Ishikawa (cell line): ENCODE measurements around the gene TMEM245.

Experiments
- CEBPB ChIP-seq: IDR thresholded peaks from 2 replicates; pipeline ENCODE4 v1.6.1; 2012
- CREB1 ChIP-seq: IDR thresholded peaks from 2 replicates; pipeline ENCODE4 v1.6.1; 2012; ENCODE audit warnings: low read depth
- EGR1 ChIP-seq: IDR thresholded peaks from 2 replicates; pipeline ENCODE4 v1.6.1; 2012
- EP300 ChIP-seq: IDR thresholded peaks from 2 replicates; pipeline ENCODE4 v1.6.1; 2012; ENCODE audit warnings: borderline replicate concordance
- FOXM1 ChIP-seq: IDR thresholded peaks from 2 replicates; pipeline ENCODE4 v1.6.1; 2012; ENCODE audit warnings: low read depth, borderline replicate concordance
- NFIC ChIP-seq: IDR thresholded peaks from 2 replicates; pipeline ENCODE4 v1.6.1; 2012
- RAD21 ChIP-seq: IDR thresholded peaks from 2 replicates; pipeline ENCODE4 v1.6.1; 2012; ENCODE audit warnings: low read depth
- TAF1 ChIP-seq: IDR thresholded peaks from 2 replicates; pipeline ENCODE4 v1.6.1; 2012; ENCODE audit warnings: low read depth, mild to moderate bottlenecking
- TCF12 ChIP-seq: IDR thresholded peaks from 2 replicates; pipeline ENCODE4 v1.6.1; 2012; ENCODE audit warnings: low read depth
- TEAD4 ChIP-seq: IDR thresholded peaks from 2 replicates; pipeline ENCODE4 v1.6.1; 2012
- USF1 ChIP-seq: IDR thresholded peaks from 2 replicates; pipeline ENCODE4 v1.6.1; 2012
- YY1 ChIP-seq: IDR thresholded peaks from 2 replicates; pipeline ENCODE4 v1.6.1; 2012; ENCODE audit warnings: low read depth
- ZBTB7A ChIP-seq: IDR thresholded peaks from 2 replicates; pipeline ENCODE4 v1.6.1; 2012; ENCODE audit warnings: low read depth
- TF ChIP-seq, protein P1 (sequence below): IDR thresholded peaks from 2 replicates; pipeline ENCODE4 v1.6.1; 2012; ENCODE audit warnings: low read depth, mild to moderate bottlenecking
- TF ChIP-seq, protein P2 (sequence below): IDR thresholded peaks from 2 replicates; pipeline ENCODE4 v1.6.1; 2012

The TMEM245 gene

GRCh38 chr9:109122726-109123621 is 3.2 kb upstream of the TMEM245 start:
- TF ChIP-seq EGR1 (no peak), TAF1 (no peak), RAD21 (no peak), CEBPB (no peak), TEAD4 (no peak), EP300 (no peak), YY1 (no peak), NFIC (no peak), TCF12 (no peak), ZBTB7A (no peak), FOXM1 (no peak), USF1 (no peak)
- TF ChIP-seq, protein P1, sequence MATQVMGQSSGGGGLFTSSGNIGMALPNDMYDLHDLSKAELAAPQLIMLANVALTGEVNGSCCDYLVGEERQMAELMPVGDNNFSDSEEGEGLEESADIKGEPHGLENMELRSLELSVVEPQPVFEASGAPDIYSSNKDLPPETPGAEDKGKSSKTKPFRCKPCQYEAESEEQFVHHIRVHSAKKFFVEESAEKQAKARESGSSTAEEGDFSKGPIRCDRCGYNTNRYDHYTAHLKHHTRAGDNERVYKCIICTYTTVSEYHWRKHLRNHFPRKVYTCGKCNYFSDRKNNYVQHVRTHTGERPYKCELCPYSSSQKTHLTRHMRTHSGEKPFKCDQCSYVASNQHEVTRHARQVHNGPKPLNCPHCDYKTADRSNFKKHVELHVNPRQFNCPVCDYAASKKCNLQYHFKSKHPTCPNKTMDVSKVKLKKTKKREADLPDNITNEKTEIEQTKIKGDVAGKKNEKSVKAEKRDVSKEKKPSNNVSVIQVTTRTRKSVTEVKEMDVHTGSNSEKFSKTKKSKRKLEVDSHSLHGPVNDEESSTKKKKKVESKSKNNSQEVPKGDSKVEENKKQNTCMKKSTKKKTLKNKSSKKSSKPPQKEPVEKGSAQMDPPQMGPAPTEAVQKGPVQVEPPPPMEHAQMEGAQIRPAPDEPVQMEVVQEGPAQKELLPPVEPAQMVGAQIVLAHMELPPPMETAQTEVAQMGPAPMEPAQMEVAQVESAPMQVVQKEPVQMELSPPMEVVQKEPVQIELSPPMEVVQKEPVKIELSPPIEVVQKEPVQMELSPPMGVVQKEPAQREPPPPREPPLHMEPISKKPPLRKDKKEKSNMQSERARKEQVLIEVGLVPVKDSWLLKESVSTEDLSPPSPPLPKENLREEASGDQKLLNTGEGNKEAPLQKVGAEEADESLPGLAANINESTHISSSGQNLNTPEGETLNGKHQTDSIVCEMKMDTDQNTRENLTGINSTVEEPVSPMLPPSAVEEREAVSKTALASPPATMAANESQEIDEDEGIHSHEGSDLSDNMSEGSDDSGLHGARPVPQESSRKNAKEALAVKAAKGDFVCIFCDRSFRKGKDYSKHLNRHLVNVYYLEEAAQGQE, result no peak
- TF ChIP-seq, protein P2, sequence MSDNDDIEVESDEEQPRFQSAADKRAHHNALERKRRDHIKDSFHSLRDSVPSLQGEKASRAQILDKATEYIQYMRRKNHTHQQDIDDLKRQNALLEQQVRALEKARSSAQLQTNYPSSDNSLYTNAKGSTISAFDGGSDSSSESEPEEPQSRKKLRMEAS, result no peak

GRCh38 chr9:109121232-109121796 is 1.6 kb upstream of the TMEM245 start:
- TF ChIP-seq CREB1 (no peak), TEAD4 (no peak), USF1 (no peak)
- TF ChIP-seq, protein P2, result no peak

DNA sequence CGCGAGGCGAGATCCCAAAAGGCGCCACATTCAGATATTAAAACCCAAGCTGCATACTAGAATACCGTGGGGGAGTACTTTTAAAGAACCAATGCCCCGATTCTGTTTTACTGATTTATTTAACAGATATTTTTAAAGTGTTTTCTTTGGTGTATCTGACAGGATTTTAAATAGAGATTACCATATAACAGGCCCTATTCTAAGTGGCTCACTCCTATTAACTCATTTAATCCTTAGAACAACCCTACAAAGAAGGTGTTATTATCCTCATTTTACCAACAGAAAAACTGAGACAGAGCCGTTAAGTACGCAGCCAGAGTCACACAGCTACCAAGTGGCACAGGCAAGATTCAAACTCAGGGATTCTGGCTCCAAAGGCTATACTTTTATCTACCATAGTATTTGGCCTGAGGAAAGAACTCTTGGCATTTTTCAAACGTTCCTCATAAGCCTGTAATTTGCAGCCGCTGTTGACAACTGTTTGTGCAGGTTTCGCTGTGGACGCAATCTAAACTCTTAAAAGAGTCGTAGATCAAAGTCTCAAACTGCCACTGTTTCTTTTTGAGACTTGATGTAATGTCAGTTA is 550 bp upstream of the TMEM245 start:
- TF ChIP-seq, protein P2, result peak; percentile 87
- TF ChIP-seq USF1 (no peak), NFIC (no peak), YY1 (no peak), TCF12 (no peak), FOXM1 (0 out of 2 replicates have a peak, but pooled peaks have one; percentile 38)

GRCh38 chr9:109118808-109119438 is 824 bp downstream of the TMEM245 start:
- no peak for TF ChIP-seq CREB1
- peak; percentile 21; the same call in 1 of the 2 replicates for TF ChIP-seq ZBTB7A
- no peak for TF ChIP-seq CEBPB
- no peak for TF ChIP-seq USF1
- TF ChIP-seq RAD21, result no peak
- no peak for TF ChIP-seq TCF12
- peak; percentile 46; the same call in 1 of the 2 replicates for TF ChIP-seq TEAD4
- TF ChIP-seq FOXM1, result no peak
- no peak for TF ChIP-seq EGR1

DNA sequence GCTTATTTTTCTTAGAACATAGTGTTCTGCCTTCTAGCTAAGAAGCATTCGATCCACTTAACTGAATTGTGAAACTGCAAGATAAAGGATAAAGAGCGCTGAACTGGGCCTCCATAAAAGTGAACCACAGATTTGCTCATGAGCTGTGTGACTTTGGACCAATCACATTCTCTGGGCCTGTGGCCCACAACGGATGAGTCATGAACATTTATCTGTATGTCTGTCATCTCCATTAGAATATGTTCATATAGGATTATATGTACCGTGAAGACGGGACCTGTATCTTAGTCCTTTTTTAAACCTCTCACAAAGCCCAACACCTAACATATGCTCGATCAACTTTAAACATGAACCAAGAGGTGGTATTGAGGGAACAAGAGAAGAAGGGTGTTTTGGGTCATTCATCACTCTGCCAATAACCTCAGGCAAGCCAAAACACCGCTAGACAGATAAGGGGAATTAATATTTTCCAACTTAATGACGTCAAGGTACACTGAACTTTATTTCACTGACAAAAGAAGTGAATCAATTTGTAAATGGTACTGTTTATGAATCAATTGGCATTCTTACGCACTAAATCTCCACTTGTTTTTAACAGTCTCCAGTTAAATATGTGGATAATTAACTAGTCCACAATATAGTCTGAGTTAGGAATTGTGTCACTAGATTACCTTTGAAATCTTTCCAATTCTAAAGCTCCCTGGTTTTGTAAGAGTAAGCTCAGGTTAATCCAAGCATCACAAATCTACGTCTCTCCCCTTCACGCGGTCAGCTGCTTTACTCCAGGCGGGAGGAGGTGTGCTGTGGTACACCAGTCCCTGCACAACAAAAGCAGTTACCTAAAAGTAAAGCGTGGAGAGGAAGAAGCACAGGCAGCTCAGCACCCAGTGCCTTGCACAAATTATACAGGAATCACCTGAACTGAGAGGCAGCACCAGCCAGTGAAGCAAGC is 1.6 kb downstream of the TMEM245 start:
- TF ChIP-seq RAD21 (no peak), EGR1 (no peak), ZBTB7A (no peak), TEAD4 (no peak), CREB1 (no peak), FOXM1 (no peak), EP300 (no peak), YY1 (no peak), CEBPB (no peak)
- TF ChIP-seq, protein P2, result no peak
